ENCODE results near the gene DPH6. TPM values are rescaled to one million over a fixed set of nuclear protein-coding genes. Genes with fewer than 3 reads are reported as not detected.

The DPH6 gene
- total RNA-seq, 2 experiments from 2014 or later = 7.0 to 8.0 TPM

DNA sequence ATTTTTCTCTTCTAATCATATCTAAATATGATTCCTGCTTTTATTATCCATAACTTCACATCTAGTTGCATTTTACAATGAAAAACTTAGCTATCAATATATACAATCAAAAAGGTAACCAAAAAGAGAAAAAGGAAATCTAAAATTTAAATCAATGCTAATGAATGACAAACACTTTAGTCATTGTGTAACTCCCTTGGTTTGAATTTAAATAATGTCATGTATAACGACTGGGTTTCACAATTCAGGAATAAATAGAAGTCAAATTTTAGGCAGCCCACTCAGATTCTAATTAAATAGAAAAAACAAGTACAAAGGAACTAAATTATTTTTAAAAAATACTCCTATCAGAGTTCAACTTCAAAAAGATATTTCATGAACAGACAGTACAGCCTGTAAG, 26.9 kb downstream of the DPH6 start:
- CTCF ChIA-PET = interaction anchor here (1.4 kb wide), 1 partner anchor 8 kb away, joined by 6 read pairs; no protein-coding TSS in a partner anchor
- no peaks in the 10 kb centered on the region for H3K9me3 ChIP-seq (ENCODE audit: control insufficient read depth in 1 of 2, insufficient read depth in 1 of 2, low read length in 2 of 2)
- H3K27ac ChIP-seq (ENCODE audit: low read depth in 1 of 2, low read length in 2 of 2) = no peak overlapping the region
- intact Hi-C loops (cut with DNase I, micrococcal nuclease) = loop anchor here in 1 of 2 experiments (2.0 kb wide), 1 partner anchor 1616 kb away; no protein-coding TSS in a partner anchor
- H3K27me3 ChIP-seq (ENCODE audit: control insufficient read depth in 1 of 2, insufficient read depth in 2 of 2, low read length in 2 of 2) = no peaks in the 10 kb centered on the region
- H3K4me1 Mint-ChIP-seq (ENCODE audit: low read depth) = peaks cover 3% of the 10 kb centered on the region
- ATAC-seq (ENCODE audit: poor library complexity) = no peak
- peaks cover 5% of the 10 kb centered on the region for H3K36me3 Mint-ChIP-seq (ENCODE audit: low read depth)
- no peaks in the 10 kb centered on the region for H3K27me3 Mint-ChIP-seq
- no peak for DNase-seq
- no peaks in the 10 kb centered on the region for H3K9me3 Mint-ChIP-seq
- no peak overlapping the region for H3K4me3 Mint-ChIP-seq
- H3K4me1 ChIP-seq (ENCODE audit: insufficient read depth, low read length) = no peaks in the 10 kb centered on the region
- POLR2A ChIA-PET = no interaction called here
- no peak overlapping the region for H3K27ac Mint-ChIP-seq
- H3K4me3 ChIP-seq (ENCODE audit: low read length) = no peak overlapping the region
- TF ChIP-seq, protein P1, sequence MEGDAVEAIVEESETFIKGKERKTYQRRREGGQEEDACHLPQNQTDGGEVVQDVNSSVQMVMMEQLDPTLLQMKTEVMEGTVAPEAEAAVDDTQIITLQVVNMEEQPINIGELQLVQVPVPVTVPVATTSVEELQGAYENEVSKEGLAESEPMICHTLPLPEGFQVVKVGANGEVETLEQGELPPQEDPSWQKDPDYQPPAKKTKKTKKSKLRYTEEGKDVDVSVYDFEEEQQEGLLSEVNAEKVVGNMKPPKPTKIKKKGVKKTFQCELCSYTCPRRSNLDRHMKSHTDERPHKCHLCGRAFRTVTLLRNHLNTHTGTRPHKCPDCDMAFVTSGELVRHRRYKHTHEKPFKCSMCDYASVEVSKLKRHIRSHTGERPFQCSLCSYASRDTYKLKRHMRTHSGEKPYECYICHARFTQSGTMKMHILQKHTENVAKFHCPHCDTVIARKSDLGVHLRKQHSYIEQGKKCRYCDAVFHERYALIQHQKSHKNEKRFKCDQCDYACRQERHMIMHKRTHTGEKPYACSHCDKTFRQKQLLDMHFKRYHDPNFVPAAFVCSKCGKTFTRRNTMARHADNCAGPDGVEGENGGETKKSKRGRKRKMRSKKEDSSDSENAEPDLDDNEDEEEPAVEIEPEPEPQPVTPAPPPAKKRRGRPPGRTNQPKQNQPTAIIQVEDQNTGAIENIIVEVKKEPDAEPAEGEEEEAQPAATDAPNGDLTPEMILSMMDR (IDR thresholded peaks at IDR 0.05) = no peak
- H3K36me3 ChIP-seq (ENCODE audit: insufficient read depth, low read length) = no peaks in the 10 kb centered on the region

- Histone ChIP-seq H3K9me3 (ENCODE audit: control insufficient read depth in 1 of 2, insufficient read depth in 1 of 2, low read length in 2 of 2) (no peaks in the 10 kb centered on the region), H3K4me3 (ENCODE audit: low read length) (no peak overlapping the region), H3K4me1 (ENCODE audit: insufficient read depth, low read length) (no peaks in the 10 kb centered on the region), H3K27me3 (ENCODE audit: control insufficient read depth in 1 of 2, insufficient read depth in 2 of 2, low read length in 2 of 2) (no peaks in the 10 kb centered on the region), H3K36me3 (ENCODE audit: insufficient read depth, low read length) (no peaks in the 10 kb centered on the region), H3K27ac (ENCODE audit: low read depth in 1 of 2, low read length in 2 of 2) (no peak overlapping the region)
- intact Hi-C loops (cut with DNase I, micrococcal nuclease) = no loop called here
- CTCF ChIA-PET = no interaction called here
- ATAC-seq (ENCODE audit: poor library complexity) (no peak), DNase-seq (no peak)
- TF ChIP-seq, protein P1 (IDR thresholded peaks at IDR 0.05) = no peak
- no peak overlapping the region for H3K4me3 Mint-ChIP-seq
- peaks cover 3% of the 10 kb centered on the region for H3K4me1 Mint-ChIP-seq (ENCODE audit: low read depth)
- H3K27me3 Mint-ChIP-seq = no peaks in the 10 kb centered on the region
- no peaks in the 10 kb centered on the region for H3K9me3 Mint-ChIP-seq
- H3K36me3 Mint-ChIP-seq (ENCODE audit: low read depth) = peaks cover 10% of the 10 kb centered on the region
- POLR2A ChIA-PET = no interaction called here
- no peak overlapping the region for H3K27ac Mint-ChIP-seq
Measured at GRCh38 chr15:35514759-35515158, 31.2 kb downstream of the DPH6 start.

- TF ChIP-seq, protein P1 (IDR thresholded peaks at IDR 0.05) = no peak
- Histone ChIP-seq H3K4me1 (ENCODE audit: insufficient read depth, low read length) (no peaks in the 10 kb centered on the region), H3K4me3 (ENCODE audit: low read length) (no peak overlapping the region), H3K36me3 (ENCODE audit: insufficient read depth, low read length) (no peaks in the 10 kb centered on the region), H3K27me3 (ENCODE audit: control insufficient read depth in 1 of 2, insufficient read depth in 2 of 2, low read length in 2 of 2) (no peaks in the 10 kb centered on the region), H3K9me3 (ENCODE audit: control insufficient read depth in 1 of 2, insufficient read depth in 1 of 2, low read length in 2 of 2) (no peaks in the 10 kb centered on the region), H3K27ac (ENCODE audit: low read depth in 1 of 2, low read length in 2 of 2) (no peak overlapping the region)
- H3K4me1 Mint-ChIP-seq (ENCODE audit: low read depth) = no peaks in the 10 kb centered on the region
- no peaks in the 10 kb centered on the region for H3K9me3 Mint-ChIP-seq
- ChIA-PET POLR2A (no interaction called here), CTCF (no interaction called here)
- DNase-seq = no peak
- no peak overlapping the region for H3K4me3 Mint-ChIP-seq
- ATAC-seq (ENCODE audit: poor library complexity) = no peak
- no peaks in the 10 kb centered on the region for H3K27me3 Mint-ChIP-seq
- H3K27ac Mint-ChIP-seq = no peak overlapping the region
- intact Hi-C loops (cut with DNase I, micrococcal nuclease) = no loop called here
- H3K36me3 Mint-ChIP-seq (ENCODE audit: low read depth) = peaks cover 5% of the 10 kb centered on the region
Measured at GRCh38 chr15:35507932-35508638, 37.9 kb downstream of the DPH6 start.

Data from CD4-positive, alpha-beta T cell (primary cell).